SH-SY5Y (cell line): Measurements from ENCODE around the gene LUC7L3.

Source experiments
- GATA2 ChIP-seq: IDR thresholded peaks from 2 replicates; pipeline ENCODE4 v1.6.1; 2011; ENCODE audit warnings: mild to moderate bottlenecking, low read depth, low read length
- GATA3 ChIP-seq: IDR thresholded peaks from 2 replicates; pipeline ENCODE4 v1.6.1; 2011; ENCODE audit warnings: low read depth, mild to moderate bottlenecking, low read length, moderate library complexity

DNA sequence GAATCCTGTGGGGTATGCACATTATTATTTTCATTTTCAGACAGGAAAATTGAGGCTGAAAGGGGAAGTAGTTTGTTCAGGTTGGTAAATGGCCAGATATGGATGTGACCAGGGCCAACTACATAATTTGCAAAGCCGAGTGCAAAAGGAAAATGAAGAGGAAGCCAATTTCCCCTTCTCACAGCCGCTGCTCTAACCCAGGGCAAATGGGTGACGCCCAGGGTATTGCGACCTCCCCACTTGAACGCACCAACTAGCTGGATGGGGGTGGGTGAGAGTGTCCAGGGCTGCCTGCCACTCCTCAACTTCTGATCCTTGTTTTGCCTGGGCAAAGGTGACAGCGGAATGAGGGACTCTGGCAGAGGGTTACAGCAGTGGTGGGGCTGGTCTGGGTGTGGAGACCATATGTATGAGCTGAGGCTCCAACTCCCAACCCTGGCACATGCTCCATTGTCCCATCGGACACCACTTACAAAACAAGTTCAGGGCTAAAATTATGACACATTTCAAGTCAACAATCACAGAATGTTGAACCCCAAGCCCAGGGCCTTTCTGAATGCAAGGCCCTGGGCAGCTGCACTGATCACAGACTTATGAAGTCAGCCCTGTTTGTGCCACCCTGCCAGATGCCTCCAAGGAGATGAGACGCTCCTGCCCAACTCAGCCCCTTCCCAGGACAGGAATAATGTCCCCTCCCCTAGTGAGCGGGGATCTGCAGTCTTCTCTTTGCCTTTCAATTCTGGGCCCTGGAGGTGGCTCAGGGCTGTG, 46.2 kb downstream of the LUC7L3 start:
- TF ChIP-seq GATA3 (no peak; the same call in 1 of the 2 replicates), GATA2 (no peak)
